Measurements from ENCODE around the gene DDX51. TPM values are rescaled to one million over a fixed set of nuclear protein-coding genes. Genes with fewer than 3 reads are reported as not detected.

DDX51 gene
- total and polyA plus RNA-seq, 2 experiments from 2014 or later, result 12.4 to 18.3 TPM

DNA sequence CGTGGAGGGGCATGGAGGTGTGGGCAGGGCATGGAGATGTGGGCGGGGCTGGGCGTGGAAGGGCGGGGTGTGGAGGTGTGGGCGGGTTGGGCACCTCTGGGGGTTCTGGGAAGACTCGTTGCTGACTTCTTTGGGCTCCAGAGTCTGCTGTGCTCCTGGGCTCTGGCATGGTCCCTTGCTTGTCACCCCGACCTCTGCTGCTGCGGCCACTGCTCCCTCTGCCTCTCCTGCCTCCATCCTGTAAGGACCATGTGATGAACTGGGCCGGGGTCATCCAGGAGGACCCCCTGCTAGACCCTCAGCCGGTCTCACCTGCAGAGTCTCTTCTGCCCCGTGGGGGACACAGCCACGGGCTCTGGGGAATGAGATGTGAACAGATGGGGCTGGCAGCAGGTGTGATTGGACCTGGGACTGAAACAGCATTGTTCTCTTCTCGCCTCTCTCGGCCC, 15.5 kb upstream of the DDX51 start (continued):
- TF ChIP-seq, protein P1, sequence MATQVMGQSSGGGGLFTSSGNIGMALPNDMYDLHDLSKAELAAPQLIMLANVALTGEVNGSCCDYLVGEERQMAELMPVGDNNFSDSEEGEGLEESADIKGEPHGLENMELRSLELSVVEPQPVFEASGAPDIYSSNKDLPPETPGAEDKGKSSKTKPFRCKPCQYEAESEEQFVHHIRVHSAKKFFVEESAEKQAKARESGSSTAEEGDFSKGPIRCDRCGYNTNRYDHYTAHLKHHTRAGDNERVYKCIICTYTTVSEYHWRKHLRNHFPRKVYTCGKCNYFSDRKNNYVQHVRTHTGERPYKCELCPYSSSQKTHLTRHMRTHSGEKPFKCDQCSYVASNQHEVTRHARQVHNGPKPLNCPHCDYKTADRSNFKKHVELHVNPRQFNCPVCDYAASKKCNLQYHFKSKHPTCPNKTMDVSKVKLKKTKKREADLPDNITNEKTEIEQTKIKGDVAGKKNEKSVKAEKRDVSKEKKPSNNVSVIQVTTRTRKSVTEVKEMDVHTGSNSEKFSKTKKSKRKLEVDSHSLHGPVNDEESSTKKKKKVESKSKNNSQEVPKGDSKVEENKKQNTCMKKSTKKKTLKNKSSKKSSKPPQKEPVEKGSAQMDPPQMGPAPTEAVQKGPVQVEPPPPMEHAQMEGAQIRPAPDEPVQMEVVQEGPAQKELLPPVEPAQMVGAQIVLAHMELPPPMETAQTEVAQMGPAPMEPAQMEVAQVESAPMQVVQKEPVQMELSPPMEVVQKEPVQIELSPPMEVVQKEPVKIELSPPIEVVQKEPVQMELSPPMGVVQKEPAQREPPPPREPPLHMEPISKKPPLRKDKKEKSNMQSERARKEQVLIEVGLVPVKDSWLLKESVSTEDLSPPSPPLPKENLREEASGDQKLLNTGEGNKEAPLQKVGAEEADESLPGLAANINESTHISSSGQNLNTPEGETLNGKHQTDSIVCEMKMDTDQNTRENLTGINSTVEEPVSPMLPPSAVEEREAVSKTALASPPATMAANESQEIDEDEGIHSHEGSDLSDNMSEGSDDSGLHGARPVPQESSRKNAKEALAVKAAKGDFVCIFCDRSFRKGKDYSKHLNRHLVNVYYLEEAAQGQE (IDR thresholded peaks at IDR 0.05; ENCODE audit: unreplicated experiment), result no peak
- TF ChIP-seq JUNB (IDR thresholded peaks at IDR 0.05; ENCODE audit: unreplicated experiment) (no peak), STAT1 (IDR thresholded peaks at IDR 0.05; ENCODE audit: unreplicated experiment) (no peak), NANOG (IDR thresholded peaks at IDR 0.05; ENCODE audit: borderline replicate concordance) (no peak), CREB1 (CRISPR knock-in tag; IDR thresholded peaks at IDR 0.05; ENCODE audit: low read depth) (no peak)
- TF ChIP-seq, protein P2, sequence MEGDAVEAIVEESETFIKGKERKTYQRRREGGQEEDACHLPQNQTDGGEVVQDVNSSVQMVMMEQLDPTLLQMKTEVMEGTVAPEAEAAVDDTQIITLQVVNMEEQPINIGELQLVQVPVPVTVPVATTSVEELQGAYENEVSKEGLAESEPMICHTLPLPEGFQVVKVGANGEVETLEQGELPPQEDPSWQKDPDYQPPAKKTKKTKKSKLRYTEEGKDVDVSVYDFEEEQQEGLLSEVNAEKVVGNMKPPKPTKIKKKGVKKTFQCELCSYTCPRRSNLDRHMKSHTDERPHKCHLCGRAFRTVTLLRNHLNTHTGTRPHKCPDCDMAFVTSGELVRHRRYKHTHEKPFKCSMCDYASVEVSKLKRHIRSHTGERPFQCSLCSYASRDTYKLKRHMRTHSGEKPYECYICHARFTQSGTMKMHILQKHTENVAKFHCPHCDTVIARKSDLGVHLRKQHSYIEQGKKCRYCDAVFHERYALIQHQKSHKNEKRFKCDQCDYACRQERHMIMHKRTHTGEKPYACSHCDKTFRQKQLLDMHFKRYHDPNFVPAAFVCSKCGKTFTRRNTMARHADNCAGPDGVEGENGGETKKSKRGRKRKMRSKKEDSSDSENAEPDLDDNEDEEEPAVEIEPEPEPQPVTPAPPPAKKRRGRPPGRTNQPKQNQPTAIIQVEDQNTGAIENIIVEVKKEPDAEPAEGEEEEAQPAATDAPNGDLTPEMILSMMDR (conservative IDR thresholded peaks at IDR 0.05; ENCODE audit: low read depth in 2 of 2), result no peak

DNA sequence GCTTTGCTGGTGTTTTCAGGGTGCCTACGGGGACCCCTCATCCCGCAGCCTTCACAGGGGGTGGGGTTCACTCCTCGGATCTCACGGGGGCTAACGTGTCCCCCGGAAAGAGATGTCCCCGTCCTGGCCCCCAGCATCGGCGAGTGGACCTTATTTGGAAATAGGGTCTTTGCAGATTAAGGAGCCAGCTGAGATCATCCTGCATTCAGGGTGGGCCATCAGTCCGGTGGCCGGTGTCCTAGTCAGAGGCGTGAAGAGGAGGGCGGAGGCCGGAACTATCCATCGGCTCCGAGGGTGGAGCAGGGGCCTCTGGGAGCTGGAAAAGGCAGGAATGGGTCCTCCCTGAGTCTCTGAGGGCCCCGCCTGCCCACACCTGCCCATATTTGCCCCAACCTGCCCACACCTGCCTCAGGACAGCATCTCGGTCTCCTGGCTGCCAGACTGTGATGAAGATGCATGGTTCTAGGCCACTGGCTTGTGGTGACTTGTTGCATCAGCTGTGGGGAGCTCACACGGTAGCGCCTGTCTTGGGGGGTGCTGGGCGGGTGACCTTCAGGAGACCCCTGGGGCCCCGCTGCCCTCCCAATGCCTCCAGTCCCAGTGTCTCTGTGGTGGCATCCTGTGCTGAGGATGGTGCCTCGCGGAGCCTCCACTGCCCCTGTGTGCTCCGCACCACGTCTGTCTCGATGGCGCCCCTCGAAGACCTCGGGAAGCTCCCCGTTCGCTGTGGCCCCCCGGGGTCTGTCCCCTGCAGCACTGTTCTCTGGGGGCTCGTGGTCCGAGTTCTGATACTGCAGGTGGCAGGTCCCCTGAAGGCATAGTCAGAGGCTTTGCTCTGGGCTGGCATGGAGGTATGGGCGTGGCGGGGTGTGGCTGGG, 14.8 kb upstream of the DDX51 start:
- ATAC-seq, result no peak
- H3K79me2 ChIP-seq (replicated peaks; ENCODE audit: insufficient read depth), result no peaks in the 10 kb centered on the region
- Mint-ChIP-seq H3K9me3 (no peaks in the 10 kb centered on the region), H3K4me1 (no peaks in the 10 kb centered on the region), H3K27ac (no peak overlapping the region), H3K36me3 (ENCODE audit: low read depth) (no peaks in the 10 kb centered on the region; the same call in 1 of the 3 replicates), H3K27me3 (ENCODE audit: insufficient read depth, low read depth, poor library complexity) (peaks cover 13% of the 10 kb centered on the region), H3K4me3 (no peak overlapping the region)
- H3K27me3 ChIP-seq (ENCODE audit: insufficient read depth), result no peaks in the 10 kb centered on the region
- no peak overlapping the region for H2AFZ ChIP-seq
- no peak overlapping the region for H3K27ac ChIP-seq (ENCODE audit: low read depth)
- DNase-seq (ENCODE audit: low spot score), result no peak
- no peaks in the 10 kb centered on the region for H3K9me2 ChIP-seq (ENCODE audit: insufficient read depth)
- H3K4me3 ChIP-seq, result no peak overlapping the region
- H3F3A ChIP-seq (replicated peaks; ENCODE audit: low read depth), result peaks cover 24% of the 10 kb centered on the region
- no peaks in the 10 kb centered on the region for H3K36me3 ChIP-seq (ENCODE audit: insufficient read depth)
- no peaks in the 10 kb centered on the region for H4K20me1 ChIP-seq (replicated peaks; ENCODE audit: insufficient read depth)
- H3K4me1 ChIP-seq (ENCODE audit: insufficient read depth), result no peaks in the 10 kb centered on the region
- H3K4me2 ChIP-seq, result no peak overlapping the region
- TF ChIP-seq JUNB (IDR thresholded peaks at IDR 0.05; ENCODE audit: unreplicated experiment) (no peak), STAT1 (IDR thresholded peaks at IDR 0.05; ENCODE audit: unreplicated experiment) (no peak), EZH2phosphoT487 (IDR thresholded peaks at IDR 0.05; ENCODE audit: unreplicated experiment) (no peak), NANOG (IDR thresholded peaks at IDR 0.05; ENCODE audit: borderline replicate concordance) (no peak), ZNF114 (CRISPR knock-in tag; IDR thresholded peaks at IDR 0.05) (no peak), POLR2AphosphoS5 (IDR thresholded peaks at IDR 0.05; ENCODE audit: low read depth) (no peak), ZNF331 (CRISPR knock-in tag; IDR thresholded peaks at IDR 0.05; ENCODE audit: low read depth) (no peak), CREB1 (CRISPR knock-in tag; IDR thresholded peaks at IDR 0.05; ENCODE audit: low read depth) (no peak), EZH2 (IDR thresholded peaks at IDR 0.05; ENCODE audit: low read depth, unreplicated experiment) (no peak)
- TF ChIP-seq, protein P3, sequence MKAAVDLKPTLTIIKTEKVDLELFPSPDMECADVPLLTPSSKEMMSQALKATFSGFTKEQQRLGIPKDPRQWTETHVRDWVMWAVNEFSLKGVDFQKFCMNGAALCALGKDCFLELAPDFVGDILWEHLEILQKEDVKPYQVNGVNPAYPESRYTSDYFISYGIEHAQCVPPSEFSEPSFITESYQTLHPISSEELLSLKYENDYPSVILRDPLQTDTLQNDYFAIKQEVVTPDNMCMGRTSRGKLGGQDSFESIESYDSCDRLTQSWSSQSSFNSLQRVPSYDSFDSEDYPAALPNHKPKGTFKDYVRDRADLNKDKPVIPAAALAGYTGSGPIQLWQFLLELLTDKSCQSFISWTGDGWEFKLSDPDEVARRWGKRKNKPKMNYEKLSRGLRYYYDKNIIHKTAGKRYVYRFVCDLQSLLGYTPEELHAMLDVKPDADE (IDR thresholded peaks at IDR 0.05), result no peak
- TF ChIP-seq, protein P1 (IDR thresholded peaks at IDR 0.05; ENCODE audit: unreplicated experiment), result no peak
- TF ChIP-seq, protein P2 (conservative IDR thresholded peaks at IDR 0.05; ENCODE audit: low read depth in 2 of 2), result no peak

All from GM23338 (cell line).